ENCODE data around the gene TWIST1.
A peak's percentile ranks its signal among the peaks of the same experiment; 100 is the strongest.

The TWIST1 gene

GRCh38 chr7:19113855-19114550, 3.4 kb downstream of the TWIST1 start:
- no peak for DNase-seq (ENCODE audit: low read depth, low spot score)

- no peak for DNase-seq (ENCODE audit: low read depth, low spot score)
Measured at GRCh38 chr7:19113002-19113350, 4.5 kb downstream of the TWIST1 start.

GRCh38 chr7:19112274-19113001, 5.0 kb downstream of the TWIST1 start:
- peak; percentile 39 for DNase-seq (ENCODE audit: low read depth, low spot score)

GRCh38 chr7:19111474-19112273, 5.8 kb downstream of the TWIST1 start:
- DNase-seq (ENCODE audit: low read depth, low spot score) = peak; percentile 29

GRCh38 chr7:19110776-19111175, 6.7 kb downstream of the TWIST1 start:
- DNase-seq (ENCODE audit: low read depth, low spot score) = no peak

- peak; percentile 12 for DNase-seq (ENCODE audit: low read depth, low spot score)
Measured at GRCh38 chr7:19110026-19110730, 7.3 kb downstream of the TWIST1 start.

- no peak for DNase-seq (ENCODE audit: low read depth, low spot score)
Measured at GRCh38 chr7:19109000-19109946, 8.2 kb downstream of the TWIST1 start.

- DNase-seq (ENCODE audit: low read depth, low spot score) = peak; percentile 64
Measured at GRCh38 chr7:19107356-19108146, 9.9 kb downstream of the TWIST1 start.

GRCh38 chr7:19107081-19107355, 10.4 kb downstream of the TWIST1 start:
- DNase-seq (ENCODE audit: low read depth, low spot score) = no peak

GRCh38 chr7:19106241-19107080, 11.0 kb downstream of the TWIST1 start:
- peak; percentile 74 for DNase-seq (ENCODE audit: low read depth, low spot score)

GRCh38 chr7:19105546-19105945, 11.9 kb downstream of the TWIST1 start:
- no peak for DNase-seq (ENCODE audit: low read depth, low spot score)

- DNase-seq (ENCODE audit: low read depth, low spot score) = no peak
Measured at GRCh38 chr7:19104811-19105210, 12.6 kb downstream of the TWIST1 start.

GRCh38 chr7:19102884-19103283, 14.6 kb downstream of the TWIST1 start:
- no peak for DNase-seq (ENCODE audit: low read depth, low spot score)

- DNase-seq (ENCODE audit: low read depth, low spot score) = no peak
Measured at GRCh38 chr7:19101909-19102308, 15.5 kb downstream of the TWIST1 start.

GRCh38 chr7:19101472-19101871, 16.0 kb downstream of the TWIST1 start:
- no peak for DNase-seq (ENCODE audit: low read depth, low spot score)

- DNase-seq (ENCODE audit: low read depth, low spot score) = no peak
Measured at GRCh38 chr7:19099924-19100323, 17.5 kb downstream of the TWIST1 start.

GRCh38 chr7:19099194-19099593, 18.2 kb downstream of the TWIST1 start:
- no peak for DNase-seq (ENCODE audit: low read depth, low spot score)

- no peak for DNase-seq (ENCODE audit: low read depth, low spot score)
Measured at GRCh38 chr7:19098510-19098909, 18.9 kb downstream of the TWIST1 start.
